ENCODE measurements around the gene LINS1. TPM values are rescaled to one million over a fixed set of nuclear protein-coding genes. Genes with fewer than 3 reads are reported as not detected.

LINS1 gene
- total RNA-seq, 2 experiments from 2014 or later, result 28.7 to 29.4 TPM

DNA sequence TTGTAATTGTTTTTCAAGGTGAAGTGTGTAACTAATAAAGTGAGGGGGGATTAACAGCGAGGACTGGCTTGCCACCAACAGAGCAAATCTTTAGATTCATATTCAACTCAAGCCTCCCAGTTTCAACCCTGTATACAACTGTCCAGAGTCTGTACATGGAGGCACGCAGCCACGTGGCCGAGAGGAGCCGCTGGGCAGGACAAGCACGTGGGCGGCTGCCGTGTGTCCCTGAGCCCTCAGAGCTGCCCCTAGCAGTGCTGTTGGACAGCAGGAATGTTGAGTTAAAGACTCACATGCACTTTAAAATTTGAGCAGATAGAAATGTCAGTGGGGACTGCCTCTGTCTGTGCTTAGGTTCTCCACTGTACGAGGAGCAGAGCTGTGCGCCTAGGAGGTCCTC is 29.8 kb upstream of the LINS1 start:
- Mint-ChIP-seq H3K27ac (no peak overlapping the region), H3K36me3 (ENCODE audit: low read depth) (peaks cover 19% of the 10 kb centered on the region), H3K9me3 (no peaks in the 10 kb centered on the region), H3K27me3 (no peaks in the 10 kb centered on the region), H3K4me3 (no peak overlapping the region), H3K4me1 (ENCODE audit: low read depth) (peaks cover 30% of the 10 kb centered on the region)
- POLR2A ChIA-PET, result no interaction called here
- CTCF ChIA-PET, result interaction anchor here (1.2 to 1.7 kb wide), 3 partner anchors 214 to 376 kb away, joined by 4 to 6 read pairs (median 5); no protein-coding TSS in a partner anchor
- TF ChIP-seq, protein P1, sequence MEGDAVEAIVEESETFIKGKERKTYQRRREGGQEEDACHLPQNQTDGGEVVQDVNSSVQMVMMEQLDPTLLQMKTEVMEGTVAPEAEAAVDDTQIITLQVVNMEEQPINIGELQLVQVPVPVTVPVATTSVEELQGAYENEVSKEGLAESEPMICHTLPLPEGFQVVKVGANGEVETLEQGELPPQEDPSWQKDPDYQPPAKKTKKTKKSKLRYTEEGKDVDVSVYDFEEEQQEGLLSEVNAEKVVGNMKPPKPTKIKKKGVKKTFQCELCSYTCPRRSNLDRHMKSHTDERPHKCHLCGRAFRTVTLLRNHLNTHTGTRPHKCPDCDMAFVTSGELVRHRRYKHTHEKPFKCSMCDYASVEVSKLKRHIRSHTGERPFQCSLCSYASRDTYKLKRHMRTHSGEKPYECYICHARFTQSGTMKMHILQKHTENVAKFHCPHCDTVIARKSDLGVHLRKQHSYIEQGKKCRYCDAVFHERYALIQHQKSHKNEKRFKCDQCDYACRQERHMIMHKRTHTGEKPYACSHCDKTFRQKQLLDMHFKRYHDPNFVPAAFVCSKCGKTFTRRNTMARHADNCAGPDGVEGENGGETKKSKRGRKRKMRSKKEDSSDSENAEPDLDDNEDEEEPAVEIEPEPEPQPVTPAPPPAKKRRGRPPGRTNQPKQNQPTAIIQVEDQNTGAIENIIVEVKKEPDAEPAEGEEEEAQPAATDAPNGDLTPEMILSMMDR (IDR thresholded peaks at IDR 0.05), result no peak
- ATAC-seq, result no peak
- no peak for DNase-seq
- intact Hi-C loops (cut with micrococcal nuclease), result no loop called here

DNA sequence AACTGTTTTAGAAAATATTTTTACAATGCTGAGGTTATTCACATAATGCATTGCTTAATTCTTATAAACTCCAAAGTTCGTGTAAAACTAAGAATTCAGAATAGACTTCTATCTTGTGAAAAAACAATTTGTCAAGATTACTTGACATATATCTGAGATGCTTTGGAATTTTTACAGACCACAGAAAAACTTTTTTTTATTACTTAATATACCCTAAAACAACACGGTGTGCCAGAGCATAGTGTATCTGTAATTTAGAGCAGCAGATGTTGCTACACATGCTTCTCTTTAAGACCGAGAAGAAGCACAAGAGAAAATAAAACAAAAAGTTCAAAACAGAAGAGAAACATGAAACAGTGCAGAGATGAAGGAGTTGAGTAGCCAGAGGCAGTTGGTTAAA is 26.8 kb upstream of the LINS1 start:
- no peaks in the 10 kb centered on the region for H3K27me3 Mint-ChIP-seq
- H3K9me3 Mint-ChIP-seq, result no peaks in the 10 kb centered on the region
- TF ChIP-seq, protein P1 (IDR thresholded peaks at IDR 0.05), result no peak
- peaks cover 19% of the 10 kb centered on the region for H3K36me3 Mint-ChIP-seq (ENCODE audit: low read depth)
- H3K27ac Mint-ChIP-seq, result no peak overlapping the region
- CTCF ChIA-PET, result no interaction called here
- no peak for ATAC-seq
- POLR2A ChIA-PET, result no interaction called here
- peaks cover 14% of the 10 kb centered on the region for H3K4me1 Mint-ChIP-seq (ENCODE audit: low read depth)
- no peak for DNase-seq
- no peak overlapping the region for H3K4me3 Mint-ChIP-seq
- intact Hi-C loops (cut with micrococcal nuclease), result loop anchor here (2.0 to 5.0 kb wide), 2 partner anchors 244 to 379 kb away; no protein-coding TSS in a partner anchor

DNA sequence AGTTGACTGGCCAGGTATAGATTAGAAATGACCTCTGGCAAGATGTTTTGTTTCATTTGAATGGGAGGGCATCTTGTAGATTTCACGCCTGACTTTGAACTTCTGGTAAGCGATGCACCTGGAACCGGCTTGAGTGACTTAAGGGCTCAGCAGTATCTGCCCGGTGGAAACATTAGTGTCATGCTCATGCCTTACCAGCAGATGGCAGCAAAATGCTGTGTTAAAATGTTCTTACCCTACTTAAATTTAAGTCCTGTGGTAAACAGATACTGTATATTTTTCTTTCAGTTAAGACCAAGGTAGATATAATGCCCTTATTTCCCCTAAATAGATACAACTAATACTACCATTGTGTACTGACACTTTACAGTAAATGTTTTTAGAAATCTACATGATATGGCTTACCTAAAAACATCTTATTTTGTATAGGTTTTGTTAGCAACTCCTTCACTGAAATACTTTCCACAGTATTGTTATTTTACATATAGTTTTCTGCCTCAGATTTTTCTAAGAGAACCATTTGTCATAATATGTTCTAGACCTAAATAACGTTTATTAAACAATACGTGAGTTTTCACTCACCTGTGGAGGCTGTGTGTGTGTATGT is 25.9 kb upstream of the LINS1 start:
- DNase-seq (peak; percentile 74), ATAC-seq (peak; percentile 93)
- Mint-ChIP-seq H3K9me3 (no peaks in the 10 kb centered on the region), H3K27ac (no peak overlapping the region), H3K36me3 (ENCODE audit: low read depth) (peaks cover 19% of the 10 kb centered on the region), H3K27me3 (no peaks in the 10 kb centered on the region), H3K4me3 (no peak overlapping the region), H3K4me1 (ENCODE audit: low read depth) (peaks cover 9% of the 10 kb centered on the region)
- intact Hi-C loops (cut with micrococcal nuclease), result loop anchor here (2.0 to 5.0 kb wide), 2 partner anchors 245 to 379 kb away; no protein-coding TSS in a partner anchor
- TF ChIP-seq, protein P1 (IDR thresholded peaks at IDR 0.05), result peak; percentile 81
- POLR2A ChIA-PET, result no interaction called here
- CTCF ChIA-PET, result interaction anchor here (0.7 to 1.5 kb wide), 7 partner anchors 11 to 381 kb away, joined by 3 to 13 read pairs (median 7); no protein-coding TSS in a partner anchor

DNA sequence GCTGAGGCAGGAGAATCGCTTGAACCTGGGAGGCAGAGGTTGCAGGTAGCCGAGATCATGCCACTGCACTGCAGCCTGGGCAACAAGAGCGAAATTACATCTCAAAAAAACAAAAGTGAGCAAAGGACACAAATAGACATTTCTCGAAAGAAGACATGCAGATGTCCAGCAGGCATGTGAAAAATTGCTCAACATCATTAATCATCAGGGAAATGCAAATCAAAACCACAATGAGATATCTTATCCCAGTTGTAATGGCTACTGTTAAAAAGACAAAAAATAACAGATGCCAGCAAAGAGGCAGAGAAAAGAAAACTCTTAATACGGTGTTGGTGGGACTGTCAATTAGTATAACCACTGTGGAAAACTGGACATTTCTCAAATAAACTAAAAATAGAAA is 21.3 kb upstream of the LINS1 start:
- intact Hi-C loops (cut with micrococcal nuclease), result no loop called here
- no peak overlapping the region for H3K27ac Mint-ChIP-seq

DNA sequence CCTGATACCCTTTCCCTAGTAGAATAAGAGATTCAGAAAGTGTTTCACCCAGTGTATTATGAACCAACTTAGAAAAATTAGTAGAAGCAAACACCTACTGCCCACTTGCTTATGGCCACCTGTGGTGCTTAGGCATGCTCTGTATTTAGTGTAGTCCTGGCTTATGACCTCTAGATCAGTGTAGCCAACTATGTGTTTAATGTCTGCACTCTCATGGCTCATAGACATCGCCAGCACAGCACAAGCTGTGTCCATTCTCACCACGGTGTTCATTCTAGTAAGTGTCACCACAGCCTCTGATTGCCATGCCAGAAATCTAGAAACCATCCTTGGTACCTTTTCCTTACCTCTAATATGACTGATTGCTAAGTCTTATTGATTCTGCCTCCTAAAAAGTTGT is 14.7 kb upstream of the LINS1 start:
- Mint-ChIP-seq H3K36me3 (ENCODE audit: low read depth) (peaks cover 27% of the 10 kb centered on the region), H3K9me3 (no peaks in the 10 kb centered on the region), H3K4me1 (ENCODE audit: low read depth) (peaks cover 18% of the 10 kb centered on the region), H3K27ac (no peak overlapping the region), H3K27me3 (no peaks in the 10 kb centered on the region), H3K4me3 (no peak overlapping the region)
- CTCF ChIA-PET, result interaction anchor here (1.0 to 2.1 kb wide), 4 partner anchors 10 to 267 kb away, joined by 3 to 5 read pairs (median 4); no protein-coding TSS in a partner anchor
- intact Hi-C loops (cut with micrococcal nuclease), result no loop called here
- TF ChIP-seq, protein P1 (IDR thresholded peaks at IDR 0.05), result no peak
- DNase-seq, result no peak
- ATAC-seq, result no peak
- POLR2A ChIA-PET, result no interaction called here

More for the DNA sequence above, 21.3 kb upstream of the LINS1 start:
- ATAC-seq, result no peak
- no peak for DNase-seq
- Mint-ChIP-seq H3K27me3 (no peaks in the 10 kb centered on the region), H3K9me3 (no peaks in the 10 kb centered on the region), H3K36me3 (ENCODE audit: low read depth) (peaks cover 11% of the 10 kb centered on the region), H3K4me3 (no peak overlapping the region), H3K4me1 (ENCODE audit: low read depth) (peaks cover 12% of the 10 kb centered on the region)
- ChIA-PET POLR2A (no interaction called here), CTCF (interaction anchor here (1.8 to 3.9 kb wide), 3 partner anchors 249 to 385 kb away, joined by 5 to 14 read pairs (median 9); no protein-coding TSS in a partner anchor)
- TF ChIP-seq, protein P1 (IDR thresholded peaks at IDR 0.05), result no peak
